Mesendoderm (in vitro differentiated cells): ENCODE data around the gene TM9SF3.

ENCODE experiments used
- DNase-seq: peaks from one replicate; pipeline ENCODE4 v3.0.0; 2013
- H2AK5ac ChIP-seq: 2 replicates; pipeline ENCODE4 v1.6.1; 2013; ENCODE audit warnings: low read length, inconsistent platforms
- H2BK120ac ChIP-seq: 2 replicates; pipeline ENCODE4 v1.6.1; 2013; ENCODE audit warnings: low read depth, mild to moderate bottlenecking, low read length, moderate library complexity, mixed read lengths
- H2BK15ac ChIP-seq: replicated peaks from 2 replicates; pipeline ENCODE4 v1.6.1; 2013; ENCODE audit warnings: low read depth, mild to moderate bottlenecking, moderate library complexity
- H2BK5ac ChIP-seq: 2 replicates; pipeline ENCODE4 v1.6.1; 2013; ENCODE audit warnings: low read length, inconsistent platforms
- H3K18ac ChIP-seq: 2 replicates; pipeline ENCODE4 v1.6.1; 2013; ENCODE audit warnings: mild to moderate bottlenecking, low read length, mixed read lengths
- H3K23ac ChIP-seq: one replicate; pipeline ENCODE4 v1.6.1; 2013; ENCODE audit warnings: low read length
- H3K27ac ChIP-seq: 2 replicates; pipeline ENCODE4 v1.5.1; 2013; ENCODE audit warnings: low read depth, mild to moderate bottlenecking, inconsistent platforms, low read length, moderate library complexity
- H3K27me3 ChIP-seq: 2 replicates; pipeline ENCODE4 v1.6.1; 2013; ENCODE audit warnings: low read length, control low read depth, mild to moderate bottlenecking, inconsistent platforms; ENCODE audit not compliant: insufficient read depth, poor library complexity
- H3K36me3 ChIP-seq: 2 replicates; pipeline ENCODE4 v1.6.1; 2013; ENCODE audit warnings: low read length, inconsistent platforms; ENCODE audit not compliant: control insufficient read depth, insufficient read depth
- H3K4ac ChIP-seq: one replicate; pipeline ENCODE4 v1.6.1; 2013; ENCODE audit warnings: low read depth, mild to moderate bottlenecking, low read length, moderate library complexity
- H3K4me1 ChIP-seq: 2 replicates; pipeline ENCODE4 v1.6.1; 2013; ENCODE audit warnings: low read depth, low read length, inconsistent platforms; ENCODE audit not compliant: control insufficient read depth
- H3K4me2 ChIP-seq: 2 replicates; pipeline ENCODE4 v1.6.1; 2013; ENCODE audit warnings: low read length
- H3K4me3 ChIP-seq: 2 replicates; pipeline ENCODE4 v1.5.1; 2013; ENCODE audit warnings: mild to moderate bottlenecking, low read length
- H3K56ac ChIP-seq: one replicate; pipeline ENCODE4 v1.6.1; 2013; ENCODE audit warnings: low read length
- H3K79me1 ChIP-seq: 2 replicates; pipeline ENCODE4 v1.6.1; 2013; ENCODE audit warnings: low read length, inconsistent platforms
- H3K79me2 ChIP-seq: 2 replicates; pipeline ENCODE4 v1.6.1; 2013; ENCODE audit warnings: mild to moderate bottlenecking, low read length; ENCODE audit not compliant: control insufficient read depth, insufficient read depth
- H3K9ac ChIP-seq: 2 replicates; pipeline ENCODE4 v1.6.1; 2013; ENCODE audit warnings: low read length, inconsistent platforms
- H4K5ac ChIP-seq: one replicate; pipeline ENCODE4 v1.6.1; 2013; ENCODE audit warnings: low read length
- H4K8ac ChIP-seq: one replicate; pipeline ENCODE4 v1.6.1; 2013; ENCODE audit warnings: low read depth, mild to moderate bottlenecking, control low read depth, low read length, moderate library complexity
- WGBS: extraction: QIAGEN DNeasy Blood & Tissue Kit; methylation state at CpG from one replicate; pipeline ENCODE4 v1.1.7; 2013; ENCODE audit warnings: low lambda C conversion rate, missing lambda C conversion rate; ENCODE audit not compliant: insufficient coverage; ENCODE audit errors: extremely low coverage; 5-methylcytosine and 5-hydroxymethylcytosine counted together

Gene TM9SF3

DNA sequence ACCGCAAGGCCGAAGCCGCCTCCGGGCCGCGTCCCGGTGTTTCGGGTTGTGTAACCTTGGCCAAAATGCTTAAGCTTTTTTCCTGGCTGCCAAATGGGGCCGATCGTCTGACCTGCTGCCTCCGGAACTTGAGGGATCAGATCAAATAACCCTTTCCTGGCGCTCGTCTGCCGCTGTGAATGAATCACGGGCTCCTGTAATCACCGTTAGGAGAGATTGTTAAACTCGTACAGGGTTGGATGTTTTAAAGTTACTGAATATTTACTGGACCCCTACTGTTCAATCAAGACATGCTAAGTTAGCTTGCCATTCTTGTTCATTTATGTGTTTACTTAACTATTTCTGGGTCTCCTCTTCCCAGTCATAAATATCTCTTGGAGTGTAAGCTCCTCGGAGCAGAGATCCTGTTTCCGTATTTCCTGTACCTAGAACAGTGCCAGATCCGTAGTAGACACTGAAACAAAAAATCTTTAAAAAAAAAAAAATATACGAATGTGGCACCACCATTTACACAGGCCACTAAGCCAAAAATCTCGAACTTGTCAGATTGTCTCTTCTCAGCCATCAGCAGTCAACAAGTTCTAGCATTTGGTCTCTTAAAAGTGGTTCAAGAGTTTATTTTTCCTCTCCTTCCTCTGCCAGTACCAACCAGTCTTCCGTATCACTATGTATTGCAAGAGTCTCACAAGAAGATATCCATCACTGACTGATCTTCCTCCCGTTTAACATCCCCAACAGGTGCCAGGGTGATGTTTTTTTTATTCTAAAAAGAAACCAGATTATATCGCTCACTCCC, 650 bp upstream of the TM9SF3 start:
- no peak overlapping the region for H4K5ac ChIP-seq
- peak overlapping the region; percentile 32 for H3K4me2 ChIP-seq
- no peak overlapping the region for H2BK15ac ChIP-seq
- H3K56ac ChIP-seq = peak overlapping the region; percentile 89
- DNase-seq = peak; percentile 87
- H3K27me3 ChIP-seq = no peaks in the 10 kb centered on the region
- H2BK120ac ChIP-seq = no peak overlapping the region
- no CpG with 5 or more reads among the region's 25 CpGs for whole genome bisulfite sequencing
- peak overlapping the region; percentile 98 for H4K8ac ChIP-seq
- H3K36me3 ChIP-seq = no peaks in the 10 kb centered on the region
- peak overlapping the region; percentile 7 for H3K4me3 ChIP-seq
- H3K27ac ChIP-seq = peak overlapping the region; percentile 90
- no peak overlapping the region for H2AK5ac ChIP-seq
- H3K79me2 ChIP-seq = peaks cover 36% of the 10 kb centered on the region
- no peak overlapping the region for H3K23ac ChIP-seq
- peak overlapping the region; percentile 46 for H3K18ac ChIP-seq
- peak overlapping the region; percentile 14 for H2BK5ac ChIP-seq
- no peaks in the 10 kb centered on the region for H3K4me1 ChIP-seq
- peak overlapping the region; percentile 65 for H3K4ac ChIP-seq
- peak overlapping the region; percentile 79 for H3K9ac ChIP-seq
- no peaks in the 10 kb centered on the region for H3K79me1 ChIP-seq

DNA sequence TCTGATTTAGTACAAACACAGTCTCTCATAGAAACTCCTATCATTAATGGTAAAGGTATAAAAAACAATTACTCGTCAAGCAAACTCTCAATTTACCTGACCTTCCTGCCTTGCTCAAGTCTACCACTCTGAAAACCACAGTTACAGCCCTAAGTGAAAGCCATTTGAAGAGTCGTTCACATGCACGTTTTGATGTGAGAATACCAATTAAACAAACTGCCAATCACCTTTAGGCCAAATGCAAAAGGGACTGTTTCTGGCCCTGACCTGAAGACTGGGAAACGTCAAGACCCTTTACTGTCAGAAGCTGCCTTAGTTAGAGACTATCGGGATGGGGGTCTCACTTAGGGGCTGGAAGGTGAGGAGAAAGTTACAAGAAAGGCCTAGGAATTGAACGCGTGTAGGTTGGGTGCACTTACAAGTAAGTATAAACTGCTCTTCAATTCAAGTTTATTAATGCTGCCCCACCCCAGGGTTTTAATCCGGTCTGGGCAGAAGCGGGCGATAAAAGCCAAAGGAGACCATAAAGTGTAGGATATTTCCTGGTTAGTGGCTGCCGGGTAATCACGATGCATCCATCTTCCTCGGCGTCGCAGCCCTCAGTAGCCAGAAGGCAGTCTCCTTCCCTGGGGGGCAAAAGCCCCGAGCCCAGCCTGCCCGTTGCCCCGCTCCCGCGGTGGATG, 935 bp downstream of the TM9SF3 start:
- peak overlapping the region; percentile 96 for H3K9ac ChIP-seq
- no peak overlapping the region for H4K8ac ChIP-seq
- H3K36me3 ChIP-seq = no peaks in the 10 kb centered on the region
- H2AK5ac ChIP-seq = no peak overlapping the region
- peak overlapping the region; percentile 77 for H3K4ac ChIP-seq
- H3K27ac ChIP-seq = peak overlapping the region; percentile 92
- WGBS = no CpG with 5 or more reads among the region's 20 CpGs
- H3K18ac ChIP-seq = peak overlapping the region; percentile 78
- H4K5ac ChIP-seq = no peak overlapping the region
- H3K4me2 ChIP-seq = peak overlapping the region; percentile 98
- no peaks in the 10 kb centered on the region for H3K4me1 ChIP-seq
- no peaks in the 10 kb centered on the region for H3K79me1 ChIP-seq
- no peak for DNase-seq
- no peak overlapping the region for H2BK15ac ChIP-seq
- no peak overlapping the region for H2BK5ac ChIP-seq
- peak overlapping the region; percentile 30 for H2BK120ac ChIP-seq
- H3K23ac ChIP-seq = no peak overlapping the region
- H3K79me2 ChIP-seq = peaks cover 47% of the 10 kb centered on the region
- H3K4me3 ChIP-seq = peak overlapping the region; percentile 84
- H3K27me3 ChIP-seq = no peaks in the 10 kb centered on the region
- H3K56ac ChIP-seq = peak overlapping the region; percentile 92

DNA sequence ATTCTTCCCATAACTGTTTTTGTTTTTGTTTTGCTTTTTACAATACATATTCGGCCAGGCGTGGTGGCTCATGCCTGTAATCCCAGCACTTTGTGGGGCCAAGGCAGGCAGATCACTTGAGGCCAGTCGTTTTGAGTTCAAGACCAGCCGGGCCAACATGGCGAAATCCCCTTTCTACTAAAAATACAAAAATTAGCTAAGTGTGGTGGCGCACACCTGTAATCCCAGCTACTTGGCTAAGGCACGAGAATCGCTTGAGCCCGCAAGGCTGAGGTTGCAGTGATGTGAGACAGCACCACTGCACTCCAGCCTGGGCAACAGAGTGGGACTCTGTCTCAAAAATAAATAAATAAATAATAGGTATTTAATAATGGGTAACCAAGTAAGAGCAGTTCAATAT, 2.3 kb downstream of the TM9SF3 start:
- no peak overlapping the region for H2AK5ac ChIP-seq
- no peak overlapping the region for H3K27ac ChIP-seq
- no peak overlapping the region for H4K5ac ChIP-seq
- H3K23ac ChIP-seq = no peak overlapping the region
- no peaks in the 10 kb centered on the region for H3K4me1 ChIP-seq
- no peak overlapping the region for H2BK5ac ChIP-seq
- H3K4me3 ChIP-seq = no peak overlapping the region
- H2BK15ac ChIP-seq = no peak overlapping the region
- no peak overlapping the region for H3K18ac ChIP-seq
- H4K8ac ChIP-seq = no peak overlapping the region
- no peak overlapping the region for H3K9ac ChIP-seq
- no peak overlapping the region for H3K4ac ChIP-seq
- H3K56ac ChIP-seq = no peak overlapping the region
- H3K36me3 ChIP-seq = no peaks in the 10 kb centered on the region
- peaks cover 55% of the 10 kb centered on the region for H3K79me2 ChIP-seq
- DNase-seq = no peak
- no peak overlapping the region for H3K4me2 ChIP-seq
- no peaks in the 10 kb centered on the region for H3K79me1 ChIP-seq
- WGBS = no CpG with 5 or more reads among the region's 9 CpGs
- H2BK120ac ChIP-seq = no peak overlapping the region
- H3K27me3 ChIP-seq = no peaks in the 10 kb centered on the region

- no peak overlapping the region for H3K18ac ChIP-seq
- no peaks in the 10 kb centered on the region for H3K4me1 ChIP-seq
- no peak overlapping the region for H3K27ac ChIP-seq
- no peak overlapping the region for H2BK5ac ChIP-seq
- no peaks in the 10 kb centered on the region for H3K79me1 ChIP-seq
- H3K4me2 ChIP-seq = no peak overlapping the region
- no peak overlapping the region for H2BK120ac ChIP-seq
- WGBS = no CpG with 5 or more reads among the region's 1 CpG
- H3K4me3 ChIP-seq = no peak overlapping the region
- H3K27me3 ChIP-seq = no peaks in the 10 kb centered on the region
- H3K23ac ChIP-seq = no peak overlapping the region
- peaks cover 57% of the 10 kb centered on the region for H3K79me2 ChIP-seq
- no peaks in the 10 kb centered on the region for H3K36me3 ChIP-seq
- no peak for DNase-seq
- H2BK15ac ChIP-seq = no peak overlapping the region
- no peak overlapping the region for H2AK5ac ChIP-seq
- no peak overlapping the region for H3K9ac ChIP-seq
- no peak overlapping the region for H4K8ac ChIP-seq
- no peak overlapping the region for H3K4ac ChIP-seq
- H4K5ac ChIP-seq = no peak overlapping the region
- H3K56ac ChIP-seq = no peak overlapping the region
Measured at GRCh38 chr10:96584035-96584434, 2.8 kb downstream of the TM9SF3 start.

DNA sequence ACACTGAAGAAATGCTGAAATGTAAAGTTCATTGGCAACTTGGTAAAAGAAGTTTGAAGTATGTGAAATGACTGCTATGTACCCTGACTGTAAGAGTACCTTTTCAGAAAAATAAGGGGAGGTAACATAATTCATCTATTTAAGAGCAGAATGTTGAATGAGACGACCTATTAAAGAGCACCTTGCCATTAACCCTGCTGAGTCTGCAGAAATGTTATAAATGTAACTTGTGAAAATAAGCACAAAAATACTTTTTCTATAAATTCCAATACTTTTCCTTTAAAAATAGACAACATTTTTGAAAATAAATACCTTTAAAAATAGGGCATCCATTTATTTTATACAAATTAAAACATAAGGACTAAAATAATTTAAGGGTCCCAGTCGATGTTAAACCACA, 7.7 kb downstream of the TM9SF3 start:
- Histone ChIP-seq H3K9ac (no peak overlapping the region), H2AK5ac (no peak overlapping the region), H3K56ac (no peak overlapping the region), H2BK120ac (no peak overlapping the region), H3K23ac (no peak overlapping the region), H3K27ac (no peak overlapping the region), H4K5ac (no peak overlapping the region), H3K4me1 (no peaks in the 10 kb centered on the region), H3K4ac (no peak overlapping the region), H2BK15ac (no peak overlapping the region), H4K8ac (no peak overlapping the region), H3K4me2 (no peak overlapping the region), H3K27me3 (no peaks in the 10 kb centered on the region), H3K18ac (no peak overlapping the region), H3K4me3 (no peak overlapping the region), H3K36me3 (no peaks in the 10 kb centered on the region), H3K79me2 (peaks cover 65% of the 10 kb centered on the region), H2BK5ac (no peak overlapping the region), H3K79me1 (no peaks in the 10 kb centered on the region)
- no peak for DNase-seq
- whole genome bisulfite sequencing = no CpG with 5 or more reads among the region's 2 CpGs
